ENCODE measurements around the gene GIPC1.

Gene GIPC1

DNA sequence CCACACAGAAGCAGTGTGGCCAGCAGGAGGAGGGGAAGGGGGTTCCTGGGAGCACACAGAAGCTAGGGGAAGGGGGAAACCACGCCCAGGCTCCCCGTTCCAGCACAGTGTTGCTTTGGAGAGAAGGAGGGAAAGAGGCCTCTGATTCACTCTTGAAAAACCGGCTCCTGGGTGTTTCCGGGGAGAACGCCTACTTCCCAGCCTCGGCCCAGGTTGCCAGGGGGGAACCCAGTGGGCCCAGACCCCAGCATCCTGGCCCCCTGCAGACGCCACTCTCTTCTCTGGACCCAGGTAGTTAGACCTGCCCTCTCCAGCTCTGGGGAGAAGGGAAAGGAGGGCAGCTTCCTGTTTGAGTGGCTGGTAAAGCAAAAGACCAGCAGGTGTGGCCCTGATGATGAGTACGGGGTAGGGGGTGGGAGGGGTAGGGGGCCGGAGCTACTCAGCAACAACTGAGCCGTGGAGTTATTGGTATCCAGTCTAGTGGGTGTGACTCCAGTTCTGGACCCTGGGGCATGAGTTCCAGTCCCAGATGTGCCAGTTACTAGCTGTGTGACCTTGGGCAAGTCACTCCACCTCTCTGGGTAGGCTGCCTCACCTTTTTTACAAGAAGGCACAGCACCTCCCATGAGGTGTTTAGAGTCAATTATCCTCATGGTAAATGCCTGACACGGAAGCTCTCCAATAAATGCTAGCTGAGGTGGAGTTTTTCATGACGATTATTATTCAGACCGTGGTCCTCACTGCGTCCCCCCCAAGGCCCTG is 836 bp downstream of the GIPC1 start:
- no peak for DNase-seq (ENCODE audit: low read depth in 2 of 2)

DNA sequence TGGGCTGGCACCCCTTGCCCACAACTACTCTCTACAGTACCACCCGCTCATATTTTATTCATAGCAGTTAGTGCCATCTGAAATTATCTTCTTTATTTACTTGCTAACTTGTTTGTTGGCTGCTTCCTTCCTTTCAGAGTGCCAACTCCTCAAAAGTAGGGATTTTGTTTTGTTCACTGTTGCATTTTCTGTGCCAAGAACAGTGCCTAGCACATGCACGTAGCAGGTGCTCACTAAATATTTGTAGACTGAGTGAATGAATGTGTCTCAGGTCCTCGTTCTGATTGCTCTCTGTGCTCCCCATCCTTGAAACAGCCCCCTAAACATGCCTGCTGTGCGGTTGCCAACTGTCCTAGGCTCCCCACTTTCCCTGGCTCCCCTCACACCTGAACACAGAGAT is 1.5 kb downstream of the GIPC1 start:
- DNase-seq (ENCODE audit: low read depth in 2 of 2), result no peak

DNA sequence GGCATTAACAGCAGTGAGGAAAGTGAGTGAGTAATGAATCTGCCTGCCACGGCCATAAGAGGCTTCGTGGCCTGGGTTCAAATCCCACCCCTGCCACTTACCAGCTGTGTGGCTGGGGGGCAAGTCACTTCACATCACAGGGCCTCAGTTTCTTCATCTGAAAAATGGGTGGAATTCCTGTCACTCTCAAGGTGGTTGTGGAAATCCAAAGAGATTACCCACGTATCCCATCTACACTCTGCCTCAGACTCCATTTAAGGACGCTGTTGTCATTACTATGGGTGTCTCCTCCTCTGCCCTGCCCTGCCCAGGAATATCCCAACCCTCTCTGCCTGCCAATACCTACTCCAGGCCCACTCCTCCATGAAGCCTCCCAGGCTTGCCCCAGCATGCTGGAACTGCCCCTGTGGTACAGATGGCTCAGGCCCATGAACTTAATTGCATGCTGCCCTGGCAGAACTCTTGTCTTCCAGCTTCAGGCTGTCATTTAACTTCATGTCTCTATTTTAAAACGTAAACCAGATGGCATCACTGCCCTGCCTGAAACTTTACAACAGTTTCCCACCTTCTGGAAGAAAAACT is 3.1 kb downstream of the GIPC1 start:
- no peak for DNase-seq (ENCODE audit: low read depth in 2 of 2)

DNA sequence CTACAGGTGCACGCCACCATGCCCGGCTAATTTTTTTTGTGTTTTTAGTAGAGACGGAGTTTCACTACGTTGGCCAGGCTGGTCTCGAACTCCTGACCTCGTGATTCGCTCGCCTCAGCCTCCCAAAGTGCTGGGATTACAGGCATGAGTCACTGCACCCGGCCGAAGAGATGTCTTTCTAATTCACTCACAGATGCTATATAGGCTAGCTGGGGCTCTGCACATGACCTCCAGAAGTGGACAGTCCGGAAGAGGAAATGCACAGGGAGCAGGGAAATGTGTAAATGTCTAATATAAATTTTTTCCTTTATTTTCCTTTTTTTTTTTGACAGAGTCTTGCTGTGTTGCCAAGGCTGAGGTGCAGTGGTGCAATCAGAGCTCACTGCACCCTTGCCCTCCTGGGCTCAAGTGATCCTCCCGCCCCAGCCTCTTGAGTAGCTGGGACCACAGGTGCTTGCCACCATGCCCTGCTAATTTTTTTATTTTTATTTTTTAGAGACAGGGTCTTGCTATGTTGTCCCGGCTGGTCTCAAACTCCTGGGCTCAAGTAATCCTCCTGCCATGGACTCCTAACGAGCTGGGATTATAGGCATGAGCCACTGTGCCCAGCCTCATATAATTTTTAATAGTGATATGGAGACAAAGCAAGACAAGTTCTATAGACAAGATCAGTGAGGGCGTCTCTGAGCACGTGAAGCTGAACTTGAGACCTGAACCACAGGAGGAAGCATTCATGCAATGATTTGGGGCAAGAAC is 8.4 kb downstream of the GIPC1 start:
- DNase-seq (ENCODE audit: low read depth in 2 of 2), result no peak

DNA sequence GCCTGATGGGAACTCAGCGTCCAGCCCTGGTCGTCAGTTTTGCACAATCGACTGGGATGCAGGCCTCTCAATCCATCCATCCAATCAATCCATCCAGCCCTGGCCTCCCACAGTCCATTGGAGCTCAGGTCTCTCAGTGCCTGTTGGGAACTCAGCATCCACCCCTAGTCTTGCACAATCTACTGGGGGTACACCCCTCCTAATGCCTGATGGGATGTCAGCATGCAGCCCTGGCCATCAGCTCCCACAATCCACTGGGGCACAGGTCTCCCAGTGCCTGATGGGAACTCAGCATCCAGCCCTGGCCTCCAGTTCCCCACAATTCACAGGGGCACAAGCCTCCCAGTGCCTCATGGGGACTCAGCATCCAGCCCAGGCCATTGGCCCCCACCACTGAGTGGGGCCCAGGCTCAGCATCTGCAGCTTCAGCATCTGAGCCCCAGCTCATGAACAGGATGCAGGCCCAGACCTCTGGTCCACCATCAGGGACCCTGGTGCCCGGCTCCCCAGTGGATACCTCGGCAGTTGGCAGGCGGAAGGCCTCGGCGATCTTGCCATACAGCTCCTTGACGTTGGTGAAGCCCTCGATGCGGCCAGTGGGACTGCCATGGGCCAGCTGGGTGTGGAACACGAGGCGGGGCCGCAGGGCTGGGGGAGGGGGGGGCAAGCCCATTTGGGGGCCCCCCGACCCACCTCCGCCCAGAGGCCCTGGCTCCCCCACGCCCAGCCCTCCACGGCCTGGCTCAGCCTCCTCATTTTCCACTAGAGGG is 13.6 kb downstream of the GIPC1 start:
- no peak for DNase-seq (ENCODE audit: low read depth in 2 of 2)

DNA sequence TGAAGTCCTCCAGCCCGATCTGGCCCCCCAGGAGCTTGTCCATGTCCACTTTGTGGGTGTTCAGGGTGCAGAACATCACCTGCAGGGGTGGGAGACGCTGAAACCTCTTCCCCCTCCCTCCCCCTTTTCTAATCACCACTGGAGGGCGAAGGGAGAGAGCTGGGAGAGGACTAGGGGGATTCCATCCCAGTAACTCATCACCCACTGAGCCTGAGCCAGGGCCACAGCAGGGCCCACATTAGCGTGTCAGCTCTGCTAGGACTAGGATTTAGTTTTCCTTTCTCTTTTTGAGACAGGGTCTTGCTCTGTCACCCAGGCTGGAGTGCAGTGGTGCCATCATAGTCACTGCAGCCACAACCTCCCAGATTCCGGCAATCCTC is 15.2 kb downstream of the GIPC1 start:
- DNase-seq (ENCODE audit: low read depth in 2 of 2), result no peak

DNA sequence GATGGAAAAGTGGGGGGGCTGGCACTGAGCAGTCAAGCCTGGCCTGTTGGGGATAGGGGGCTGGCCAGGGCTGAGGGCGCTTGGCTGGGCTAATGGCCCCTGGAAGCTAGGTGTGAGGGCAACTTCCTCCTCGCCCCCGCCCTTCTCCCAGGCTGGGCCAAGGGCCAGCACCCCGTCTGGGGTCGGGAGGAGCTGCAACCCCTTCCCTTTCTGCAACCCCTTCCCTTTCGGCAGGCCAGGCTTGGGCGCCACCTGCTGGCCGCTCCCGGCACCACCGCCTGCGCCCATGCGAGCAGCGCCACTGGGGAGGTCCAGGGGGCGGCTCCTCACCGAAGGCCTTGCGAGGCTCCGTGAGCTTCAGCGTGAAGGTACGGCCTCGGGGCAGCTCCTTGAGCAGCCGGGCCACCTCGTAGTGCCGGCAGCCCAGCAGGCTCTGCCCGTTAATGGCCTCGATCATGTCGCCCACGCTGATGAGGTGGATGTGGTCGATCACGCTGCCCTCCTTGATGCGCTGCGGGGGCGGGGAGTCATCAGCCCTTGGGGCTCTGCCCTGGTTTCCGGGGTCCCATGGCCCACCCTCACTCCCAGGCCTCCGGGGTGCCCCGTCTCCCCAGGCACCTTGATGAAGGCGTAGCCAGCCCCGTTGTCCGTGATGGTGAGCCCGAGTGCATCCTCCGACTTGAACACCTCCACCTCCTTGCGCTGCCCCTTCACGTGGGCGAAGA is 15.8 kb downstream of the GIPC1 start:
- no peak for DNase-seq (ENCODE audit: low read depth in 2 of 2)

DNA sequence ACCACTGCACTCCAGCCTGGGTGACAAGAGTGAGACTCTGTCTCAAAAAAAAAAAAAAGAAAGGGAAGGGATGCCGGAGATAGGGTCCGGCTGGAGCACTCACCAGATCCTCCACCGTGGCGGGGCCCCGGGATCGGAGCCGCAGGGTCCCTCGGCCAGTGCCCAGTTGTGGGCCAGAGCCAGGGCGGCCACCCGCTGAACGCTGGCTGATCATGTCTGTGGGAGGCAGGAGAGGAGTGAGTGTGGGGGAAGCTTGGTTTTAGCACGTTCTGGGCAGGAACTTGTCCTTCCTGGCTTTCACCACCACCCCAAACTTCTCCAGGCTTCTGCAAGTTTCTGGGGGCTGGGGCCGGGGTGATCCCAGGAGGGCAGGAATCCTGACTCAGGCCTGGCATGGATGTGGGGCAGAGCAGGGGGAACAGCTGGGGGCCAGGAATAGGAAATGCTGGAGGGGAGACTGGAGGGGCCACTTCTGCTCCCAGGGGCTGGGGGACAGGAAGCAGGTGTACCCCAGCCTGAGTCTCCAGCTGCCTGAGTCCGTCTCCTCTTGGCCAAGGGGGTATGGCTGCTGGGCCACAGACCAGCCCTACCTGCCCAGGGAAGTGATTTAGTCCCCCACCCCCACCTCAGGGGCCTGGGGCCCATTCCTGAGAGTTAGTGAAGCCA is 16.5 kb downstream of the GIPC1 start:
- DNase-seq (ENCODE audit: low read depth in 2 of 2), result no peak

DNA sequence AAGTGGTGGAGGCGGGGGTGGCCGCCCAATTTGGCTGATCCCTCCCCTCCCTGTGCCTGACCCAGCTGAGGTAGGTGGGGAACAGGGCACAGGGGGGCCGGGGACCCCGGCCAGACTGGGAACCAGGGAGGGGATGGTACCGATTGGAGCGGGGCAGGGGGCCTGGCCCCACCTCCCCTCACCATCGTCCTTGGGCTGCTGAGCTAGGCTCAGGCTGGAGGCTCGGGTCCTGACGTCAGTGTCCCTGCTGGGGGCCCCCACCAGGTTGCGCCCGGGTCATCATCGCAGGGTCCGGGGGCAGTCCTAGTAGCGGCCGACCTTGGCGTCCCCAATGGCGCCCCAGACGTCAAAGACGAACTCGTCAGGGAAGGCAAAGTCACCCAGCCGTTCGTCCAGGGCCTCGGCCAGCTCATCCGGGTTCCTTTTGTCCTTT is 17.8 kb downstream of the GIPC1 start:
- no peak for DNase-seq (ENCODE audit: low read depth in 2 of 2)

DNA sequence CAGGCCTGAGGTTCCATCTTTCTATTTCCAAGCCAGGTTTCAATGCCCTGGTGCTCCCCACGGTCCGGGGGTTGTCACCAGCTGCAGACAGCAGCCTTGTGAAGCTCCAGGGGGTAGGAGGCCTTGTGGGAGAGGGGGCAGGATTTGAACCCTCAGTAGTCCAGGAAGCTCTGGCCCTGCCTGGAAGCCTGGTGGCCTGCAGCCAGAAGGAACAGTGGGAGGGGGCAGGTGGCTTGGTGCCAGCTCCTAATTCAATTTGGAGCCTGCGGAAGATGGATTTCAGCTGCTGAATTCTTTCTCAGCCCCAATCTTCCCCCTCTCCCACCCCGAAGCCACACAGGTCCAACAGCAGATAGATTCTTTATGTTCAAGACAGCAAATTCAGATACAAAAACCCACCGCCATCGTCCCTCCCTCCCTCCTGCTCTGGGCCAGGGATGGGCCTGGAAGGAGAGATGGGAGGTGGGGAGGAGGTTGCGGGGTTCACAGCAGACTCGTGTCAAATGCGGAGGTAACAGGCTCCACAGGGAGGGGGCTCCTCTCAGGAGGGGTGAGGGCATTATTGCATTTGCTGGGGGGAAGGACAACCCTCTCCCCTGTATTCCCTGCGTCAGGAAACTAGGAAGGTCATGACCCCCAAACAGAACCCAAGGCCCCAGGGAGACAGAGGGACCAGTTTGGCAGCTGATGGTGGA is 18.4 kb downstream of the GIPC1 start:
- no peak for DNase-seq (ENCODE audit: low read depth in 2 of 2)

DNA sequence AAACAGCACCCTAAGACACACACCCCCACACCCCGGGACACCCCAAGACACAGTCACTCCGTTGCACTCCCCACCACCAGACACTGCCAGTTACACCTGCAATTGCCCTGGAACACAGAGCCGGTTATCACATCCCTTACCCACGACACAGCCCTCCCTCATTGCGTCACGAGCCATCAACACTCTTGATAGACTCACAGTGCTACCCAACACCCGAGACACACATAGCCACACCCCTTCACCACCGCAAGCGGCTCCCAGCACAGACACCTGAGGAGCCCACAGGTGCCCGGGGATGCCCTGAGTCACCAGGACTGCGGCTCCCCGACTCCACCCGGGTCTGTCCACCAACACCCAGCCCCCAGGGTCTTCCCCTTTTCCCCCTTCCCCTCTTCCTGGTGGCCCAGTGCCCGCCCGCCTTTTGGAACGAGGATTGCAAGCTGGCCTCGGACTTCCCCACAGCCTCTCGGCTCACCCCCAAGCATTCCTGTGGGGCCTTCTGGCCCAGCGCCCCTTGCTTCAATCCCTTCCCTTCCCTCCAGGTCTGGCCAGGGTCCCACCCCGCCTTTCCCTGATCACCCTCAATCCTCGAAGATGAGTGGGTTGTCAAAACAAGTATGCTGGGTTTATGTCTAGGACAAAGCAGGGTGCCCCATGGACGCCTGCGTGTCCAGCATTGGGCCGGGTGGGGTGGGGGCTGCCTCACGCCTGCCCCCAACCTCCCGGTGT is 19.1 kb downstream of the GIPC1 start:
- no peak for DNase-seq (ENCODE audit: low read depth in 2 of 2)

DNA sequence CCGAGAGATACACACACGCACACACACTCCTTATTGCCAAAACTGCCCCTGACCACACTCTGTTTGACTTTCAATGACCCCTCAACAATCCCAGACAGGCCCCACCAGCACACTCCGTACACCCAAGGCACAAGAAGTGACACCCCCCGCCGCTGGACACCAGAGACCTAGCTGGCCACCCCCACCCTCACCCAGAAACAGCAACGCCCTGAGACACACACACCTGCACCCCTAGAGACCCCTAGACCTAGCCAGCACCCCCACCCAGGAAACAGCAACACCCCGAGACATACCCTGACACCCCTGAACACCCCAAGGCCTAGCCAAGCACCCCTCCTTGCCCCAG is 19.6 kb downstream of the GIPC1 start:
- no peak for DNase-seq (ENCODE audit: low read depth in 2 of 2)

DNA sequence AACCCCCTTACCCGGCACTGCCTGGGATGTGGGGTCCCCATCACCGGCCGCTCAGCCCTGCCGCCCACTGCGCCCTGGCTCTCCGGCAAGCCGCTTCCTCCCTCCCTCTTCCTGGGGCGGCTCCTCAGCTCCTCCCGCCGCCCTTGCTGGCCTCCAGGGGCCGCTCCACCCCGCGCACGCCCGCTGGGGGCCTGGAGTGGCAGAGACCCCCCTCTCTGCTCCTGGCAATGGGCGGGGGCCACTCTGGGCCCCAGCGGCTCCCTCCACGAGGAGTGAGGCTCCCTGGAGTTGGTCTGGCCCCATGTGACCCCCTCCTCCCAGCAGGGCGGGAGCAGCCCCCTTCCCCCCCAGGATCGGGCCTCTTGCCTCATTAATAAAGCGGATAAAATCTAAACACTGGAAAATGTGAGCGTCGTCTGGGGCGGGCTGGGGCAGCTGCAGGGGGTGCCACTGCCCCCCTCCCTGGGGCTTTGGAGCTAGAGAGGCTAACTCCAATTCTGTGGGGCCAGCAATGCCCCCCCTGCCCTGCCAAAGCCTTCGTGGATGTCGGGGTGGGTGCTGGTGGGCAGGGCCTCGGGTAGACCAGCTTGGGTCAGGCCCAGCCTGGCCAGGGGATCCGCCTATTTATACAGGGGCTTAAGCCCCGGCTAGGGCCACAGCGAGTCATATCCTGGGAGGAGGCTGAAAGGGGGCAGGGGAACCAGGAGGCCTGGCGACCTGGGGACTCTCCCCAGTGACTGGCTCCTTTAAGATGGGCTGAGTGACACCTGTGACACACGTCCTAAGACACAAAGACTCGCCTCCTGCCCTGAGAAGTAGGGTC is 20.5 kb downstream of the GIPC1 start, which contains the start of gene PTGER1:
TSS of gene PTGER1 (minus strand) at position 104 of the 823 bp plus-strand sequence. CDS start 1,034 bp downstream, outside the sequence.
- DNase-seq (ENCODE audit: low read depth in 2 of 2), result no peak

DNA sequence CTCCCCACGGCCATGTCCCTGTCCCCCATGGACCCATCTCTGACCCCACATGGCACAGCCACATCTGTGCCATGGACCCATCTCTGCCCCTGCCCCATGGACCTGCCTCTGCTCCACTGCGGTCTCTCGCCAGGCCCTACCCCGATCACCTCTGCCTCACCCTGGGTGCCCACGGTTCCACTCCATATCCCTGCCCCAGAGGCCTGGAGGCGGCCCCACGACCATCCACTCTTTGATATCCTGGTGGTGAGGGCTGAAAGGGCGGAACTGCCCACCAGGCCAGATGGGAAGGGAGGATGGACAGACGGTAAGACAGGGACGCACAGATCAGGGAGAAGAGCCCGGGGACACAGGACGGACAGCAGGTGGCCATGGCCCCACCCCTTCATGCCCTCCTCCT is 21.1 kb downstream of the GIPC1 start:
- DNase-seq (ENCODE audit: low read depth in 2 of 2), result no peak

DNA sequence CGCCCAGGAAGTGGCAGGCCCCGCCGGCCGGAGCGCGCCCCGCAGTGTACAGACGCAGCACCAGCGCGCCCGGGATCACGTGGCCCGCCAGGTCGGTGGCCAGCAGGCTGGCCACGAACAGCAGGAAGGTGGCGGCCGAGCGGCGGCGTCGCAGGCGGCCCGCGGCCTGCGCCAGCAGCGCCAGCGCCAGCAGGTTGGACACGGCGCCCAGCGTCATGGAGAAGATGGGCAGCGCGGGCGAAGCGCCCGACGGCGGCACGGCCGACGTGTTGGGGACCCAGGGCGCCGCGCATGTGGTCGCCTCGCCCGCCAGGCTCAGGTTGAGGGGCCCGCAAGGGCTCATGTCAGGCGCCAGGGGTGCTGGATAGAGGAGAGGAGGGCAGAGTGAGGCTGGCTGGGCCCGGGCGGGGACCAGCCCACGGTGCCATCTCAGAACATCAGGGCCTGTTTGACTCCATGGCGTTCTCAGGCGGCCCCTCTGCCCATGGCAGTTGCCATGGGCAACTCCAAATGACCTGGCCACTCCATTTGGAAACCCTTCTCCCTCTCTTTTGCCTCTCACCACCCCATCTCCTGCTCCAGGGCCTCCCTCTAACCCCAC is 21.8 kb downstream of the GIPC1 start:
- no peak for DNase-seq (ENCODE audit: low read depth in 2 of 2)

DNA sequence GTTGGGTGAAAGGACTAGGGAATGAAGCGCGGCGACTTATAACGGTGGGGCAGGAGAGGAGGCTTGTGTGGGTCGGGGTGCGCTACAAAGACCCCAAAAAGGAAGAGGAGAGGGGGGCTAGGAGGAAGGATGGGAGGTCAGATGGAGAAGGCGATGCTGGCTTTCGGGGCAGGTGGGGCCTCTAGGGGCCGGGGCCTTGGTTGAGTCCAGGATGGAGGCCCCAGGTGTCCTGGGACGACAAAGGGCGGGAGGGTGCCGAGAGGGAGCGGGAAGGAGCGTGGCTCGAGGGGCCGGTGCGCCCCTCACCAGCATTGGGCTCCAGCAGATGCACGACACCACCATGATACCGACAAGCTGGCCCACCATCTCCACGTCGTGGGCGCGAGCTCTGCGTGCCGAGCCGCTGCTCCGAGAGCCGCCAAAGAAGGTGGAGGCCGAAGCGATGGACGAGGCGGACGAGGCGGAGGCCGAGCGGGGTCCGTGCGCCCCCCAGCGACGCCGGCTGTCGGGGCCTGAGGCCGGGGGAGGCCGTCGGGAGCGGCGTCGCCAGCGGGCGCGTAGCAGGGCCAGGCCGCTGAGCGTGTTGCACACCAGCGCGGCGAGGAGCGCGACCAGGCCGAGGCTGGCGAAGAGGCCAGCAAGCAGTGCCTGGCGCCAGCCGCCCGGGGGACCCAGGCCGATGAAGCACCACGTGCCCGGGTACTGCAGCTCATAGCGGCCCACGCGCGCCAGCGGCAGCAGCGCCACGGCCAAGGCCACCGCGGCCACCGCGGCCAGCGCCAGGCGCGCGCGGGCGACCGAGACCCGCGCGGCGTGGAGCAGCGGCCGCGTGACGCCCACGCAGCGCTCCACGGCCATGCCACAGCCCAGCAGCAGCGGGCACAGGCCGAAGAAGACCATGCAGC is 22.6 kb downstream of the GIPC1 start:
- no peak for DNase-seq (ENCODE audit: low read depth in 2 of 2)

DNA sequence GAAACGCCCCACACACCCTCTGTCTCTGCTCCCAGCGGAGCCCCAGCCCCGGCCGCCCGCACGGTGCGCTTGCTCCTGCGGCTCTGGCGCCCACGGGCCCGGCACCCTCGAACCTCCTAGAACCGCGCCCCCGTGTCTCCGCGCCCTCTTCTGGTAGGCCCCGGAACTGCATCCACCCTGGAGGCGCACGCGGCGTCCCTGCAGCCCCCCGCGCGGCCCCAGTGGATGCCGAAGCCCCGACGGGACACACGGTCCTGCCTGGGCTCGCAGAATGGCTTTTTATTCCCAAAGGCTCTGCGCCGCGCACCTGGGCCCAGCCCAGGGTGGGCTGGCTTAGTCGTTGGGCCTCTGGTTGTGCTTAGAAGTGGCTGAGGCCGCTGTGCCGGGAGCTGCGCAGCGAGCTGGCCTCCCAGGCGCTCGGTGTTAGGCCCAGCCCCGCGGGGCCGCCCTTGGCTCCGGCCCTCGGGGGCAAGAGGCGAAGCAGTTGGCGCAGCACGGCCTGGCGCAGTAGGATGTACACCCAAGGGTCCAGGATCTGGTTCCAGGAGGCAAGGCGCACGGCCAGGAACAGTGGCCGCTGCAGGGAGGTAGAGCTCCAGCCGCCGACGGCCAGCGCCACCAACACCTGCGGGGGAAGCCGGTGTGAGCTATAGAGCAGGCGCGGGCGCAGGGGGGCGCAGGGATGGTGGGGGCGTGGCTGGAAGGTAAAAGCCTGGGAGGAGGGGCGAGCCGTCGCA is 23.6 kb downstream of the GIPC1 start:
- no peak for DNase-seq (ENCODE audit: low read depth in 2 of 2)
